ELF-1 (cell line): ENCODE data around the gene COQ6.
A peak's percentile ranks its signal among the peaks of the same experiment; 100 is the strongest.
"Not testable (repeated sequence)": the region's sequence is repeated elsewhere in the genome, so short reads cannot be mapped to it uniquely, and the experiment has no call there.

Experiments
- DNase-seq: peaks from one replicate; pipeline ENCODE4 v3.0.0-alpha.2; 2016; ENCODE audit warnings: low read depth, low spot score

The COQ6 gene

GRCh38 chr14:73949752-73950734 is at the start of gene COQ6, which contains the start of gene FAM161B:
COQ6 (plus strand) TSS chr14:73950302; CDS start chr14:73950333, 31 bp downstream.
FAM161B (minus strand) TSS chr14:73950094; CDS start chr14:73950026, 68 bp downstream.
- DNase-seq, result peak; percentile 99

- no peak for DNase-seq
Measured at GRCh38 chr14:73903028-73903427, 47.1 kb upstream of the COQ6 start.

GRCh38 chr14:73909681-73910080 is 40.4 kb upstream of the COQ6 start:
- DNase-seq, result no peak

- no peak for DNase-seq
Measured at GRCh38 chr14:73913256-73913655, 36.8 kb upstream of the COQ6 start.

- DNase-seq, result no peak
Measured at GRCh38 chr14:73916324-73916723, 33.8 kb upstream of the COQ6 start.

GRCh38 chr14:73919457-73919856 is 30.6 kb upstream of the COQ6 start:
- not testable (repeated sequence) for DNase-seq

GRCh38 chr14:73924337-73924736 is 25.8 kb upstream of the COQ6 start:
- DNase-seq, result peak; percentile 36

- no peak for DNase-seq
Measured at GRCh38 chr14:73935666-73936065, 14.4 kb upstream of the COQ6 start.

GRCh38 chr14:73936548-73936947 is 13.6 kb upstream of the COQ6 start:
- no peak for DNase-seq

- DNase-seq, result no peak
Measured at GRCh38 chr14:73937012-73937411, 13.1 kb upstream of the COQ6 start.

GRCh38 chr14:73942180-73942579 is 7.9 kb upstream of the COQ6 start:
- no peak for DNase-seq

GRCh38 chr14:73943083-73943482 is 7.0 kb upstream of the COQ6 start:
- no peak for DNase-seq

GRCh38 chr14:73944432-73945158 is 5.5 kb upstream of the COQ6 start:
- DNase-seq, result peak; percentile 7

- DNase-seq, result no peak
Measured at GRCh38 chr14:73945159-73945670, 4.9 kb upstream of the COQ6 start.

GRCh38 chr14:73953731-73954130 is 3.6 kb downstream of the COQ6 start:
- DNase-seq, result no peak

- no peak for DNase-seq
Measured at GRCh38 chr14:73955674-73956073, 5.6 kb downstream of the COQ6 start.

GRCh38 chr14:73958591-73958990 is 8.5 kb downstream of the COQ6 start:
- DNase-seq, result no peak

GRCh38 chr14:73961192-73961591 is 11.1 kb downstream of the COQ6 start:
- no peak for DNase-seq

GRCh38 chr14:73965216-73965615 is 15.1 kb downstream of the COQ6 start:
- DNase-seq, result no peak

- DNase-seq, result peak; percentile 15
Measured at GRCh38 chr14:73968885-73969284, 18.8 kb downstream of the COQ6 start.

- no peak for DNase-seq
Measured at GRCh38 chr14:73973497-73973896, 23.4 kb downstream of the COQ6 start.

GRCh38 chr14:73976125-73976524 is 26.0 kb downstream of the COQ6 start:
- DNase-seq, result no peak
